G401.6 (cell line): Measurements from ENCODE around the gene ZNF546.
"Not testable (repeated sequence)": the region's sequence is repeated elsewhere in the genome, so short reads cannot be mapped to it uniquely, and the experiment has no call there.

Source experiments
- FAIRE-seq: peaks from 2 replicates; lab custom pipeline; 2012; peaks lifted over from hg19 to GRCh38; lab: Jason Lieb, UNC

Gene ZNF546

DNA sequence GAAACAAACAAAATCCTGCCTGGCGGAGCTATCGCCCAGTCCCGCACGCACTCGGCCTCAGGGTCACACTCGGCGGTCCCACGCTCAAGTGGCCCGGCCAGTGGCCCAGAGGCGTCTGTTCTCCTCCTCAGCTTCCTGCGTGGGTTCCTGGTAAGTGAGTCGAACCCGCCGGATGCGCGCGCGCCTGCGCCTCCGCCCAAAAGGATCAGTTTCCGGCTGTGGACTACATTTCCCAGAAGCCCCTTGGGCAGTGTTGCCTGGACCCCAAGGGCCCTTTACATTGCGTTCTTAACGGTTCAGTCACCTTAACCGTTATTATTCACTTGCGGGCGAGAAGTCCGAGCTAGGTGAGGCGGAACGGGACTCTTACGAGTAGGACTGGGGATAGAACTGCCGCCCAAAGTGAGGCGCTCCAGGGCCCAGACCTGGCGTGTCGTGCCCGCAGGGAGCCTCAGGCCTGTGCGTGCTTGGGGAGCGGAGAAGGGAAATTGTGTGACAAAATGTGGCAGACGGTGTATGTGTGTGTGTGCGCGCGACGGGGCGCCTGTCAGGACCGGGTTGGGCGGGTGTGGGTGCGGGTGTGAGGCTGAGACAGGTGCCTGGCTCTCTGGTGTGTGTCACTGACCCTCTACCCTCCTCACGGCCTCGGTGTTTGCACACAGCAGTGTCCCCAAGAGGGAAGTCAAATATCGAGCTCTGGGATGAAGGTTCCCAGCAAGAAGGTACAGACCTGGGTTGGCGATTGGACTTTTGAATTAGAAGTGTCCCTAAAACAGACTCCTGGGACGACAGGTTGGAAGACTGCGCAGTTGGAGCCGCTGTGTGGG, at the start of gene ZNF546:
Gene ZNF546, plus strand, starts transcription at position 250 of the 827 bp plus-strand sequence. CDS start 1,267 bp downstream, outside the sequence.
- peak; percentile 89 for FAIRE-seq

- FAIRE-seq, result no peak
Observed at GRCh38 chr19:39949026-39949747, 47.7 kb upstream of the ZNF546 start.

DNA sequence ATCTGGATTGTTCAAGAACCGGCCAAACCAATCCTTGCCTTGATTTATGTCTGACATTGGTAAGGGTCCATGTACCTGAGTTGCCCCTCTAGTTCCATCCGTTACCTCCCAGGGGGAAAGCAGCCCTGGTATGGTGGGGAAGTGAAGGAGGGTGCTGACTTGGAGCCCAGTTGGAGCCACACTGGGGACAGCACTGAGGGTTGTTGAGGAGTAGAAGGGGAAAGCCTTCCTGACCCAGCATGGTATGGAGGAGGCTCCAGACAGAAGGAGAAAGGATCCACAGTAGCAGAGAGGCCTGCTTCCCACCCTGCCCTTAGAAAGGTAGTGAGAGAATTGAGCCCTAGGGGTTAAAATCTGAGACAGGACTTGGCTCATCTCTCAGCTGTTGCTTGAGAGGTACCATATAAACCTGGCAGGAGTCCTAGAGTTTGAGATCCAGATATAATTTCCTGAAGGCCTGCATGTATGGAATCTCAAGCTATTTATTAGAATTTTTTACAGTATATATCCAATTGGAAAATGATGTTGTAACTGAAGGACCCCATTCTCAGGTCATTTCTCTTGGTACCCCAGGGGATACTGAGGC, 45.7 kb upstream of the ZNF546 start:
- FAIRE-seq, result no peak

GRCh38 chr19:39951686-39952085, 45.2 kb upstream of the ZNF546 start:
- FAIRE-seq, result no peak

DNA sequence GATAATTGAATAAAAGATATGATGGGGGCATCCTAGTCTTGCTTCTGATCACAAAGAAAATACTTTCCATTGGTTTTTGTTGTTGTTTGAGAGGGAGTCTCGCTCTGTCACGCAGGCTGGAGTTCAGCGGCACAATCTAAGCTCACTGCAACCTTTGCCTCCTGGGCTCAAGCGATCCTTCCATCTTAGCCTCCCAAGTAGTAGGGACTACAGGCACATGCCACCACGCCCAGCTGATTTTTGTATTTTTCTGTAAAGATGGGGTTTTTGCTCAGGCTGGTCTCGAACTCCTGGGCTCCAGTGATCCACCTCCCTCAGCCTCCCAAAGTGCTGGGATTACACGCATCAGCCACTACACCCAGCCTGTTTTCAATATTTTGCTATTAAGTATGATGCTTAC, 42.9 kb upstream of the ZNF546 start:
- no peak for FAIRE-seq

GRCh38 chr19:39957886-39958285, 39.0 kb upstream of the ZNF546 start:
- not testable (repeated sequence) for FAIRE-seq

DNA sequence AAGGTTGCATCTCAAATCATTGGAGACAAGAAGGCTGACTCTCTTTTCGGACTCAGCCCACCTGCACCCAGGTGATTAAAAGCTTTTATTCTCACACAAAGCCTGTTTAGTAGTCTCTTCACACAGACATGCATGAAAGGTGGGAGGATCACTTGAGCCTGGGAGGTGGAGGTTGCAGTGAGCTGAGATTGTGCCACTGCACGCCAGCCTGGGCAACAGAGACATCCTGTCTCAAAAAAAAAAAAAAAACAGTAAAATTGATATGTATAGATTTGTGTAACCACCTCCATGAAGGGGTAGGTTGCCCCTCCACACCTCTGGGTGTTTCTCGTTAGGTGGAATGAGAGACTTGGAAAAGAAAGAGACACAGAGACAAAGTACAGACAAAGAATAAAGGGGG, 37.9 kb upstream of the ZNF546 start:
- FAIRE-seq, result not testable (repeated sequence)

DNA sequence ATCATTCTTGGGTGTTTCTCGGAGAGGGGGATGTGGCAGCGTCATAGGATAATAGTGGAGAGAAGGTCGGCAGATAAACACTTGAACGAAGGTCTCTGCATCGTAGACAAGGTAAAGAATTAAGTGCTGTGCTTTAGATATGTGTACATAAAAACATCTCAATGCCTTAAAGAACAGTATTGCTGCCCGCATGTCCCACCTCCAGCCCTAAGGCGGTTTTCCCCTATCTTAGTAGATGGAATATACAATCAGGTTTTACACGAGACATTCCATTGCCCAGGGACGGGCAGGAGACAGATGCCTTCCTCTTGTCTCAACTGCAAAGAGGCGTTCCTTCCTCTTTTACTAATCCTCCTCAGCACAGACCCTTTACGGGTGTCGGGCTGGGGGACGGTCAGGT, 37.5 kb upstream of the ZNF546 start:
- FAIRE-seq, result not testable (repeated sequence)

GRCh38 chr19:39963898-39964297, 33.0 kb upstream of the ZNF546 start:
- FAIRE-seq, result no peak

DNA sequence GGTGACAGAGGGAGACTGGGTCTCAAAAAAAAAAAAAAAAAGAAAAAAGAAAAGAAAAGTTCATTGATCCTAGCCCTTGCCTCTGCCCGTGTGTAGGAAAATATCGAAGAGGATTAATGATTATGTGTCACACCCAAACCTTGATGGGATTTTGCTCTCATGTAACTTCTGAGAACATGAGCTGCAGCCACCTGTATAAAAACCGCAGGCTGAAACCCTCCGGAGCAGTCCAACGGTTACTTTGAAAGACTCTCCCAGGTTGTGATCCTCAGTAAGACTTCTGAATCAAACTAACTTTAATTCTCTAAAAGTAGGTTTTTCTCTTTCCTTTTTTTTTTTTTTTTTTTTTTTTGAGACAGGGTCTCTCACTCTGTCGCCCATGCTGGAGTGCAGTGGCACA, 30.2 kb upstream of the ZNF546 start:
- no peak for FAIRE-seq

DNA sequence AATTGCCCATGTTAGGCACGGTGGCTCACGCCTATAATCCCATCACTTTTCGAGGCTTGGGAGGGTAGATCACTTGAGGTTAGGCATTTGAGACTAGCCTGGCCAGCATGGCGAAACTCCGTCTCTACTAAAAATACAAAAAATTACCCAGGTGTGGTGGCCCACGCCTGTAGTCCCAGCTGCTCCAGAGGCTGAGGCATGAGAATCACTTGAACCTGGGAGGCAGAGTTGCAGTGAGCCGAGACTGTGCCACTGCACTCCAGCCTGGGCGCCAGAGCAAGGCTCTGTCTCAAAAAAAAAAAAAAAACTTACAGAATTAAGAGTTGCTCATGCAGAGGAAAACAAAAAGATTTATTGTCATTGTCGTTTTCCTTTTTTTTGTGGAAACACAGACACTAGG, 29.3 kb upstream of the ZNF546 start:
- no peak for FAIRE-seq

DNA sequence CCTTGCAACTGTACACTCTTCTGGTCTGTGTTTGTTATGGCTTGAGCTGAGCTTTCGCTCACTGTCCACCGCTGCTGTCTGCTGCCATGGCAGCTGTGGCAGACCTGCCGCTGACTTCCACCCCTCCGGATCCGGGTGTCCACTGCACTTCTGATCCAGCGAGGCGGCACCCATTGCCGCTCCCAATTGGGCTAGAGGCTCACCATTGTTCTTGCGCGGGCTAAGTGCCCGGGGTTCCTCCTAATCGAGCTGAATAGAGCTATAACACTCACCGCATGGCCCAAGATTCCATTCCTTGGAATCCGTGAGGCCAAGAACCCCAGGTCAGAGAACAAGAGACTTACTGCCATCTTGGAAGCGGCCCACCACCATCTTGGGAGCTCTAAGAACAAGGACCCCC, 28.1 kb upstream of the ZNF546 start:
- FAIRE-seq, result no peak

- no peak for FAIRE-seq
Observed at GRCh38 chr19:39969266-39969665, 27.6 kb upstream of the ZNF546 start.

DNA sequence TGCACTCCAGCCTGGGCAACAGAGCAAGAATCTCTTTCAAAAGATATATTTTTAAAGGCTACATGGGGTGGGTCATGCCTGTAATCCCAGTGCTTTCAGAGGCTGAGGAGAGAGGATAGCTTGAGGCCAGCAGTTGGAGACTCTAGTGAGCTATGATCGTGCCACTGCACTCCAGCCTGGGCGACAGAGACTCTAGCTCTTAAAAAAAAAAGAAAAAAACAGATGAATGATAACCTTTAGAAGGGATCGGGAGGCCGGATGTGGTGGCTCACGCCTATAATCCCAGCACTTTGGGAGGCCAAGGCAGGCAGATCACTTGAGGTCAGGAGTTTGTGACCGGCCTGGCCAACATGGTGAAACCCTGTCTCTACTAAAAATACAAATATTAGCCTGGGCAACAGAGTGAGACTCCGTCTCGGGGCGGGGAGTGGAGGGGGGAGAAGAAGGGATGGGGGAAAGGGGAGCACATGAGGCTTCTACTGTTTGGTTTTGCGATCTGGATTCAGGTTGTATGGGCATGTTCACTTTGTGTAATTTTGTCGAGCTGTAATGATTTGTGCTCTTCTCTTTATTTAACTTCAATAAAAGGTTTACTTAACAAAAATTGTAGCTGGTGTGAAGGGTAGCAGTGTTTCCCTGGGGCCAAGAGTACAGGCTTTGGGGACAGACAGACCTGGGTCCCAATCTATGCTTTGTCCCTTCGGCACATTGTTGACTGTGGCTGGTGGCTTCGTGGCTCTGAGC, 27.0 kb upstream of the ZNF546 start:
- no peak for FAIRE-seq

- no peak for FAIRE-seq
Observed at GRCh38 chr19:39970425-39970674, 26.5 kb upstream of the ZNF546 start.

- peak; percentile 98 for FAIRE-seq
Observed at GRCh38 chr19:39970675-39971379, 26.0 kb upstream of the ZNF546 start, which contains the start of gene PSMC4. PSMC4 (plus strand) TSS chr19:39971165; CDS start chr19:39971203, 38 bp downstream.

- FAIRE-seq, result no peak
Observed at GRCh38 chr19:39971380-39972035, 25.4 kb upstream of the ZNF546 start.

- no peak for FAIRE-seq
Observed at GRCh38 chr19:39974377-39975155, 22.3 kb upstream of the ZNF546 start.

DNA sequence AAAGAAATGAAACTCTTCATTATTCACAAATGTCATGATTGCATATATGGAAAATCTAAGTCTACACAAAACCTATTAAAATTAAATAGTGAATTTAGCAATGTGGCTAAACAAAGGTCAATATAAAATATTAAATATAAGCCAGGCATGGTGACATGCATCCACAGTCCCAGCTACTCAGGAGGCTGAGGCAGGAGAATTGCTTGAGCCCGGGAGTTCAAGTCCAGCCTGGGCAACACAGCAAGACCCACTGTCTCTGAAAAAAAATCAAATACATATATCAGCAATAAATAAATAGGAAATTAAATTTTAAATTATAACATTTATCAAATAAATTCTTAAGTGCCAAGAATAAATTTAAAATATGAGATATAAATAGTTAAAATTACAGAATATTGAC, 14.0 kb upstream of the ZNF546 start:
- peak; percentile 25 for FAIRE-seq

DNA sequence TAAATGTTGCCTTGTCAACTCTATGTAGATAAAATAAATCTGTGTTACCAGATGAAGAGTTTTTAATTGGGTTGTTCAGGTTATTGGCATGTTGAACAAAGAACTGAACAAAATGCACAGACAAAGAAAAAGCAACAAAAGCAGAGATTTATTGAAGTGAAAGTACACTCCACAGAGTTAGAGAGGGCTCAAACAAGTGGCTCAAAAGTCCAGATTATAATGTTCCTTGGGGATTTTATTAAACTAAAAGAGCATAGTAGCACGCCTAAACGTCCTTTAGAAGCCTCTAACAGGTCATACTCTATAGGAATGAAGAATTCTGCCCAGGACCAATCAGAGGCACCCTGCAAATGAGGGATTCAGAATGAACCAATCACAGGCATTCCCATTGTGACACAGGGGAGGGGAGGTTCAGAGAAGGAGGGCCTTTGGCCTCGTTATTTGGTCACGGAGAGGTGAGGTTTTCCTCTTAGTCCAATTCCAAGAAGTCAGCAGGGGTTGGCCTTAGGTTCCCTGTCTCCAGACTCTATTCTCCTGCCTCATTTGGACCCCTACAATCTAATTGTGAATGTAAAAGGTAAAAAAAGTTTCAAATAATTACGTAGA, 13.1 kb upstream of the ZNF546 start:
- no peak for FAIRE-seq
